A673 (cell line): ENCODE measurements around the gene COA1.

Source experiments
- CTCF ChIP-seq: fragments of 300-800, 200-600 bp; sonication (generic); conservative IDR thresholded peaks from 2 replicates; pipeline ENCODE4 v1.5.1; 2017; ENCODE audit warnings: low read depth, mild to moderate bottlenecking, antibody characterized with exemption, low read length, moderate library complexity, mixed read lengths
- EZH2 ChIP-seq: fragments of 200-600 bp; sonication (generic); IDR thresholded peaks from 2 replicates; pipeline ENCODE4 v1.6.1; 2017; ENCODE audit warnings: borderline replicate concordance, low read depth, mild to moderate bottlenecking, mixed read lengths, antibody characterized with exemption, low read length; ENCODE audit not compliant: poor library complexity, severe bottlenecking

- TF ChIP-seq CTCF: no peak
- TF ChIP-seq EZH2: no peak
Observed at GRCh38 chr7:43668035-43668434, 61.3 kb downstream of the COA1 start.
